Mesothelial cell of epicardium (in vitro differentiated cells): ENCODE results near the gene CRYAB. TPM values are rescaled to one million over a fixed set of nuclear protein-coding genes. Genes with fewer than 3 reads are reported as not detected.
A peak's percentile ranks its signal among the peaks of the same experiment; 100 is the strongest.

Experiments used
- DNase-seq, 2 experiments: peaks; one replicate each; pipeline ENCODE4 v3.0.0; 2021; ENCODE audit warnings: low spot score in 2 of 2; ENCODE audit not compliant: unreplicated experiment in 2 of 2
- H3K27ac Mint-ChIP-seq: 2 replicates; pipeline ENCODE4 v1.8.0; 2021; ENCODE audit warnings: mixed read lengths
- H3K27me3 Mint-ChIP-seq: 2 replicates; pipeline ENCODE4 v1.8.0; 2021; ENCODE audit warnings: low read depth, mixed read lengths
- H3K36me3 Mint-ChIP-seq: 2 replicates; pipeline ENCODE4 v1.8.0; 2021; ENCODE audit warnings: mixed read lengths
- H3K4me1 Mint-ChIP-seq: 2 replicates; pipeline ENCODE4 v1.8.0; 2021; ENCODE audit warnings: mixed read lengths
- H3K4me3 Mint-ChIP-seq: 2 replicates; pipeline ENCODE4 v1.8.0; 2021; ENCODE audit warnings: mild to moderate bottlenecking, moderate library complexity, mixed read lengths
- H3K9me3 Mint-ChIP-seq: 2 replicates; pipeline ENCODE4 v1.8.0; 2021; ENCODE audit warnings: mixed read lengths
- CTCF ChIP-seq: fragments of 200-600 bp; sonication (generic); IDR thresholded peaks from one replicate; pipeline ENCODE4 v1.5.0; 2021; ENCODE audit warnings: antibody characterized with exemption; ENCODE audit not compliant: unreplicated experiment
- total RNA-seq: library from RNA; stranded (reverse); gene quantifications from 3 replicates; pipeline ENCODE4 v1.2.1, GENCODE V29; 2021

CRYAB gene
- total RNA-seq, result 0.49 to 0.74 TPM (median 0.63 TPM) in 3 replicates

- no peak for TF ChIP-seq CTCF
- peak in 1 of 2 experiments; percentile 51 for DNase-seq
- H3K27me3 Mint-ChIP-seq, result peaks cover 4% of the 10 kb centered on the region
- no peaks in the 10 kb centered on the region for H3K9me3 Mint-ChIP-seq
- peak within 1 kb of the TSS; percentile 78 for H3K27ac Mint-ChIP-seq
- no peaks in the 10 kb centered on the region for H3K36me3 Mint-ChIP-seq
- peaks cover 27% of the 10 kb centered on the region for H3K4me1 Mint-ChIP-seq
- H3K4me3 Mint-ChIP-seq, result no peak within 1 kb of the TSS
Measured at GRCh38 chr11:111911563-111912401, at the start of gene CRYAB. Gene CRYAB, minus strand, starts transcription at chr11:111911770. Its CDS starts 46 bp downstream, at chr11:111911724.

GRCh38 chr11:111960916-111961315 is 49.3 kb upstream of the CRYAB start:
- H3K9me3 Mint-ChIP-seq, result no peaks in the 10 kb centered on the region
- no peak overlapping the region for H3K27ac Mint-ChIP-seq
- TF ChIP-seq CTCF, result no peak
- DNase-seq, result no peak
- no peaks in the 10 kb centered on the region for H3K27me3 Mint-ChIP-seq
- no peak overlapping the region for H3K4me3 Mint-ChIP-seq
- H3K36me3 Mint-ChIP-seq, result peaks cover 8% of the 10 kb centered on the region
- H3K4me1 Mint-ChIP-seq, result peaks cover 6% of the 10 kb centered on the region

GRCh38 chr11:111957663-111958444 is 46.3 kb upstream of the CRYAB start:
- peaks cover 6% of the 10 kb centered on the region for H3K4me1 Mint-ChIP-seq
- no peak overlapping the region for H3K27ac Mint-ChIP-seq
- peaks cover 5% of the 10 kb centered on the region for H3K36me3 Mint-ChIP-seq
- TF ChIP-seq CTCF, result no peak
- no peaks in the 10 kb centered on the region for H3K27me3 Mint-ChIP-seq
- DNase-seq, result no peak
- no peaks in the 10 kb centered on the region for H3K9me3 Mint-ChIP-seq
- no peak overlapping the region for H3K4me3 Mint-ChIP-seq

- Mint-ChIP-seq H3K36me3 (peaks cover 5% of the 10 kb centered on the region), H3K4me1 (no peaks in the 10 kb centered on the region), H3K4me3 (no peak overlapping the region), H3K9me3 (no peaks in the 10 kb centered on the region), H3K27ac (no peak overlapping the region), H3K27me3 (no peaks in the 10 kb centered on the region)
- TF ChIP-seq CTCF, result no peak
- DNase-seq, result no peak
Measured at GRCh38 chr11:111954154-111954553, 42.6 kb upstream of the CRYAB start.

- Mint-ChIP-seq H3K27ac (no peak overlapping the region), H3K9me3 (no peaks in the 10 kb centered on the region), H3K4me3 (no peak overlapping the region), H3K36me3 (no peaks in the 10 kb centered on the region), H3K4me1 (no peaks in the 10 kb centered on the region), H3K27me3 (no peaks in the 10 kb centered on the region)
- no peak for TF ChIP-seq CTCF
- DNase-seq, result no peak
Measured at GRCh38 chr11:111951565-111951964, 40.0 kb upstream of the CRYAB start.
